ENCODE data around the gene TKFC. TPM values are rescaled to one million over a fixed set of nuclear protein-coding genes. Genes with fewer than 3 reads are reported as not detected.

Gene TKFC
- 23.7 and 38.7 TPM in 2 replicates for total RNA-seq

GRCh38 chr11:61332797-61333549 lies at the start of gene TKFC, which contains the start of gene DDB1:
TSS of gene TKFC (plus strand) at chr11:61333228. CDS start at chr11:61334729, 1,501 bp downstream.
TSS of gene DDB1 (minus strand) at chr11:61333105. CDS start at chr11:61332968, 137 bp downstream.

GRCh38 chr11:61294717-61295595 lies 38.1 kb upstream of the TKFC start, which contains the start of gene VWCE:
TSS of gene VWCE (minus strand) at chr11:61295316. CDS start at chr11:61295037, 279 bp downstream.

GRCh38 chr11:61361741-61362541 lies 28.9 kb downstream of the TKFC start, which contains the start of the genes CYB561A3 and TMEM138:
TSS of gene CYB561A3 (minus strand) at chr11:61361882. CDS start at chr11:61356713, 5,169 bp downstream.
TSS of gene TMEM138 (plus strand) at chr11:61362374. CDS start at chr11:61364391, 2,017 bp downstream.

Other genes starting within 250 kb of the TKFC start
- gene CD5, start 230.7 kb upstream of the TKFC start, total RNA-seq: not detected in 2 replicates
- 14.3 and 15.6 TPM in 2 replicates for gene VPS37C, start 171.8 kb upstream of the TKFC start, total RNA-seq
- not detected in 2 replicates for gene PGA3, start 129.7 kb upstream of the TKFC start, total RNA-seq
- 0.17 TPM in 1 of 2 replicates, not detected in the other for gene PGA4, start 110.9 kb upstream of the TKFC start, total RNA-seq
- gene PGA5, start 92.1 kb upstream of the TKFC start, total RNA-seq: not detected in 2 replicates
- gene VWCE, start 37.9 kb upstream of the TKFC start, total RNA-seq: 1.0 and 1.3 TPM in 2 replicates
- gene DDB1, start 123 bp upstream of the TKFC start, total RNA-seq: 223 and 239 TPM in 2 replicates
- 44.2 and 58.7 TPM in 2 replicates for gene CYB561A3, start 28.7 kb downstream of the TKFC start, total RNA-seq
- 18.4 and 19.5 TPM in 2 replicates for gene TMEM138, start 29.1 kb downstream of the TKFC start, total RNA-seq
- 11.4 and 16.6 TPM in 2 replicates for gene TMEM216, start 59.4 kb downstream of the TKFC start, total RNA-seq
- gene CPSF7, start 96.7 kb downstream of the TKFC start, total RNA-seq: 31.5 and 34.0 TPM in 2 replicates
- 33.3 and 40.7 TPM in 2 replicates for gene SDHAF2, start 96.9 kb downstream of the TKFC start, total RNA-seq
- gene LRRC10B, start 175.5 kb downstream of the TKFC start, total RNA-seq: not detected in 2 replicates
- gene SYT7, start 247.8 kb downstream of the TKFC start, total RNA-seq: 0.30 and 0.67 TPM in 2 replicates

Data from bronchus fibroblast of lung (primary cell).